Thoracic aorta (tissue), 2 donors: ENCODE data around the gene OR4F17. TPM values are rescaled to one million over a fixed set of nuclear protein-coding genes. Genes with fewer than 3 reads are reported as not detected.
"Not testable (repeated sequence)": the region's sequence is repeated elsewhere in the genome, so short reads cannot be mapped to it uniquely, and the experiment has no call there.

ENCODE experiments used
- ATAC-seq: fragments of 150-250 bp; one replicate; pipeline ENCODE4 v1.8.0; 2017; ENCODE audit warnings: low read depth; ENCODE audit not compliant: insufficient number of reproducible peaks, low FRiP score
- DNase-seq: peaks from one replicate; pipeline ENCODE4 v3.0.0-alpha.2; 2020; ENCODE audit warnings: low spot score
- H3K27ac ChIP-seq, 2 donors: fragments of 200-600 bp; sonication (generic); 1 replicate in 1 of 2; 2 replicates in 1 of 2; pipeline ENCODE4 v1.5.1; 2016; ENCODE audit warnings: mild to moderate bottlenecking in 2 of 2, moderate library complexity in 2 of 2
- H3K27me3 ChIP-seq: fragments of 200-600 bp; sonication (generic); replicated peaks from 2 replicates; pipeline ENCODE4 v1.6.0; 2016; ENCODE audit warnings: mild to moderate bottlenecking; ENCODE audit not compliant: insufficient read depth
- H3K36me3 ChIP-seq: fragments of 200-600 bp; sonication (generic); one replicate; pipeline ENCODE4 v1.5.1; 2016
- H3K4me1 ChIP-seq, 2 donors: fragments of 200-600 bp; sonication (generic); 1 replicate in 1 of 2; 2 replicates in 1 of 2; pipeline versions ENCODE4 v1.5.1 to v1.6.0; 2016; ENCODE audit warnings: low read depth in 2 of 2, mild to moderate bottlenecking in 1 of 2; ENCODE audit not compliant: control insufficient read depth in 1 of 2
- H3K4me3 ChIP-seq: fragments of 200-600 bp; sonication (generic); 2 replicates; pipeline ENCODE4 v1.5.1; 2016; ENCODE audit warnings: mild to moderate bottlenecking
- H3K9me3 ChIP-seq: fragments of 200-600 bp; sonication (generic); 2 replicates; pipeline ENCODE4 v1.5.1; 2016
- total RNA-seq, 2 donors: library from RNA; depleted of rRNA; stranded (reverse); fragments of >200 nt; gene quantifications; one replicate each; pipeline versions ENCODE4 v1.1.0 to v1.2.3, GENCODE V29; 2016

The OR4F17 gene
- total RNA-seq, result not detected

GRCh38 chr19:106804-107203, at the start of gene OR4F17:
TSS of gene OR4F17 (plus strand) at chr19:107104. CDS start at chr19:110679, 3,575 bp downstream.
- H3K4me3 ChIP-seq, H3K36me3 ChIP-seq, H3K9me3 ChIP-seq, H3K27me3 ChIP-seq, ATAC-seq, H3K4me1 ChIP-seq, DNase-seq, H3K27ac ChIP-seq: not testable (repeated sequence)

- not testable (repeated sequence) for H3K4me1 ChIP-seq, H3K27ac ChIP-seq, ATAC-seq, H3K27me3 ChIP-seq, H3K9me3 ChIP-seq, DNase-seq, H3K4me3 ChIP-seq, H3K36me3 ChIP-seq
Observed at GRCh38 chr19:70793-71192, 36.1 kb upstream of the OR4F17 start.

GRCh38 chr19:82864-83263, 24.0 kb upstream of the OR4F17 start:
- H3K9me3 ChIP-seq, ATAC-seq, DNase-seq, H3K36me3 ChIP-seq, H3K4me1 ChIP-seq, H3K27ac ChIP-seq, H3K4me3 ChIP-seq, H3K27me3 ChIP-seq: not testable (repeated sequence)

GRCh38 chr19:83626-84025, 23.3 kb upstream of the OR4F17 start:
- H3K27me3 ChIP-seq, ATAC-seq, H3K27ac ChIP-seq, H3K4me3 ChIP-seq, H3K9me3 ChIP-seq, DNase-seq, H3K4me1 ChIP-seq, H3K36me3 ChIP-seq: not testable (repeated sequence)

- H3K36me3 ChIP-seq, H3K4me1 ChIP-seq, H3K27ac ChIP-seq, DNase-seq, H3K27me3 ChIP-seq, H3K9me3 ChIP-seq, ATAC-seq, H3K4me3 ChIP-seq: not testable (repeated sequence)
Observed at GRCh38 chr19:90678-91077, 16.2 kb upstream of the OR4F17 start.

GRCh38 chr19:94794-95193, 12.1 kb upstream of the OR4F17 start:
- not testable (repeated sequence) for H3K27me3 ChIP-seq, DNase-seq, H3K27ac ChIP-seq, H3K4me1 ChIP-seq, ATAC-seq, H3K4me3 ChIP-seq, H3K9me3 ChIP-seq, H3K36me3 ChIP-seq

GRCh38 chr19:97647-98046, 9.3 kb upstream of the OR4F17 start:
- H3K9me3 ChIP-seq, H3K27ac ChIP-seq, H3K4me1 ChIP-seq, ATAC-seq, H3K36me3 ChIP-seq, DNase-seq, H3K4me3 ChIP-seq, H3K27me3 ChIP-seq: not testable (repeated sequence)

- not testable (repeated sequence) for DNase-seq, H3K36me3 ChIP-seq, H3K27me3 ChIP-seq, H3K4me3 ChIP-seq, ATAC-seq, H3K4me1 ChIP-seq, H3K27ac ChIP-seq, H3K9me3 ChIP-seq
Observed at GRCh38 chr19:120443-121140, 13.7 kb downstream of the OR4F17 start.

Other genes starting within 250 kb of the OR4F17 start
- 1 to 10 TPM in 1 of 2 donors, under 1 TPM in 1; 0.56 to 1.6 TPM for gene PLPP2, start 184.3 kb downstream of the OR4F17 start, total RNA-seq
- gene MIER2, start 237.7 kb downstream of the OR4F17 start, total RNA-seq, result 10 to 100 TPM in 1 of 2 donors, 1 to 10 TPM in 1; 8.8 to 43.6 TPM